CD4-positive, alpha-beta T cell (primary cell): Measurements from ENCODE around the gene MFAP3. TPM values are rescaled to one million over a fixed set of nuclear protein-coding genes. Genes with fewer than 3 reads are reported as not detected.

Experiments used
- ATAC-seq: fragments of 200-7000 bp; cut with Tn5 transposase; one replicate; pipeline ENCODE4 v1.10.0; 2022; ENCODE audit warnings: mild to moderate bottlenecking; ENCODE audit not compliant: poor library complexity
- CTCF ChIA-PET: fragments of 350-600 bp; sonication (Branson Sonifier 250); formaldehyde crosslinking; loops from one replicate; lab custom pipeline; 2021; ENCODE audit warnings: antibody characterized with exemption, inconsistent platforms; lab: Charles Lee
- POLR2A ChIA-PET: fragments of 350-600 bp; sonication (Branson Sonifier 250); formaldehyde crosslinking; loops from one replicate; lab custom pipeline; 2021; ENCODE audit warnings: antibody characterized with exemption, inconsistent platforms; lab: Charles Lee
- DNase-seq, 14 experiments: peaks; one replicate each; pipeline ENCODE4 v3.0.0-alpha.2; 2013 to 2020; ENCODE audit warnings: mixed read lengths in 2 of 14
- H3K27ac ChIP-seq, 2 donors: one replicate each; pipeline versions ENCODE4 v1.5.1 to v1.7.0; 2013; ENCODE audit warnings: low read length in 2 of 2, low read depth in 1 of 2, mild to moderate bottlenecking in 1 of 2
- H3K27me3 ChIP-seq, 2 experiments: 1 replicate in 1 of 2; 2 replicates in 1 of 2; pipeline versions ENCODE4 v1.6.1 to v1.7.0; 2013; ENCODE audit warnings: low read length in 2 of 2, control low read depth in 1 of 2, mild to moderate bottlenecking in 1 of 2, moderate library complexity in 1 of 2; ENCODE audit not compliant: insufficient read depth in 2 of 2, control insufficient read depth in 1 of 2
- H3K36me3 ChIP-seq: one replicate; pipeline ENCODE4 v1.6.1; 2013; ENCODE audit warnings: low read length, control low read depth; ENCODE audit not compliant: insufficient read depth
- H3K4me1 ChIP-seq: one replicate; pipeline ENCODE4 v1.6.1; 2013; ENCODE audit warnings: low read length, control low read depth; ENCODE audit not compliant: insufficient read depth
- H3K4me3 ChIP-seq: one replicate; pipeline ENCODE4 v1.5.1; 2013; ENCODE audit warnings: mild to moderate bottlenecking, low read length, moderate library complexity
- H3K9me3 ChIP-seq, 2 experiments: 1 replicate in 1 of 2; 2 replicates in 1 of 2; pipeline versions ENCODE4 v1.6.1 to v1.7.0; 2013; ENCODE audit warnings: low read length in 2 of 2, mild to moderate bottlenecking in 2 of 2, control low read depth in 1 of 2, moderate library complexity in 1 of 2; ENCODE audit not compliant: control insufficient read depth in 1 of 2, insufficient read depth in 1 of 2
- H3K27ac Mint-ChIP-seq: one replicate; pipeline ENCODE4 v1.8.0; 2020; ENCODE audit warnings: mixed read lengths
- H3K27me3 Mint-ChIP-seq: one replicate; pipeline ENCODE4 v1.8.0; 2021; ENCODE audit warnings: mixed read lengths
- H3K36me3 Mint-ChIP-seq: one replicate; pipeline ENCODE4 v1.8.0; 2021; ENCODE audit warnings: low read depth, mixed read lengths
- H3K4me1 Mint-ChIP-seq: one replicate; pipeline ENCODE4 v1.8.0; 2021; ENCODE audit warnings: low read depth, mixed read lengths
- H3K4me3 Mint-ChIP-seq: one replicate; pipeline ENCODE4 v1.8.0; 2020; ENCODE audit warnings: mild to moderate bottlenecking, mixed read lengths
- H3K9me3 Mint-ChIP-seq: one replicate; pipeline ENCODE4 v1.8.0; 2020; ENCODE audit warnings: mixed read lengths
- intact Hi-C, 2 experiments: fragments of 100-400 bp; cut with DNase I in 1 of 2; cut with micrococcal nuclease in 1 of 2; formaldehyde crosslinking; loops; one replicate each; pipeline versions ENCODE4 v1.15.1 to v1.9.0; 2023 to 2025; cut with DNase I, micrococcal nuclease
- total RNA-seq, 174 experiments: library from RNA in 2 of 174; stranded (reverse) in 2 of 174; gene quantifications; one replicate each; pipeline ENCODE4 v1.2.3 and lab custom pipeline; 2021 to 2026
- TF ChIP-seq, protein P1 (sequence below): fragments of 200-600 bp; IDR thresholded peaks from one replicate; pipeline ENCODE4 v1.8.0; 2022; ENCODE audit warnings: antibody characterized with exemption, mild to moderate bottlenecking

Gene MFAP3
- total RNA-seq, 2 experiments from 2014 or later, result 14.9 to 17.7 TPM

DNA sequence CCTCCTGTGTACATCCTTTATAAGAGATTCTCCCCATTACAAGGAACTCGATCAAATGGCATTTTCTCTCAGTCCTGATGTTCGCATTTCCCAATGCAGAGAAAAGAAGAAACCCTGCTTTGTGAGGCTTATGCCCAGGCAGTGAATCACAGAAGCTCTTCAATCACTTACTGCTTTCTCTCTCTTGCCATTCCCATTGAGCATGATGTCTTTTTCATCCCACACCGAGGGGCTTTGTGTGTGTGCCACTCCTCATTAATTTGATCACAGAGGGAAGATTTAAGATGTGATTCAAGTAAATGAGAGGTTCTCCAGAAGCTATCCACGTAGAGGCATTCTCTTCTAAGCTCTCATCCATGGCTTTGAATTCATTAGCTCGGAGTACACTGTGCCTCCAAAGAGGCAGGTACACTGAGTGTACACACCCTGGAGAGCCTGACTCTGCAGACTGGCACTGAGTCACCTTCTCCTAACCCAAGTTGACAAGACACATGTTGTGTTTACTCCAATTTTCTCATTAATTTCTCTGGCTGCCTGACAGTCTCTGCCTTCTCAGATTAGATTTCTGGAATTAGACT lies 45.4 kb downstream of the MFAP3 start:
- no peaks in the 10 kb centered on the region for H3K4me1 ChIP-seq
- H3K4me3 Mint-ChIP-seq, result no peak overlapping the region
- no peaks in the 10 kb centered on the region for H3K9me3 ChIP-seq
- no peak overlapping the region for H3K4me3 ChIP-seq
- H3K9me3 Mint-ChIP-seq, result no peaks in the 10 kb centered on the region
- CTCF ChIA-PET, result no interaction called here
- H3K36me3 ChIP-seq, result no peaks in the 10 kb centered on the region
- TF ChIP-seq, protein P1, sequence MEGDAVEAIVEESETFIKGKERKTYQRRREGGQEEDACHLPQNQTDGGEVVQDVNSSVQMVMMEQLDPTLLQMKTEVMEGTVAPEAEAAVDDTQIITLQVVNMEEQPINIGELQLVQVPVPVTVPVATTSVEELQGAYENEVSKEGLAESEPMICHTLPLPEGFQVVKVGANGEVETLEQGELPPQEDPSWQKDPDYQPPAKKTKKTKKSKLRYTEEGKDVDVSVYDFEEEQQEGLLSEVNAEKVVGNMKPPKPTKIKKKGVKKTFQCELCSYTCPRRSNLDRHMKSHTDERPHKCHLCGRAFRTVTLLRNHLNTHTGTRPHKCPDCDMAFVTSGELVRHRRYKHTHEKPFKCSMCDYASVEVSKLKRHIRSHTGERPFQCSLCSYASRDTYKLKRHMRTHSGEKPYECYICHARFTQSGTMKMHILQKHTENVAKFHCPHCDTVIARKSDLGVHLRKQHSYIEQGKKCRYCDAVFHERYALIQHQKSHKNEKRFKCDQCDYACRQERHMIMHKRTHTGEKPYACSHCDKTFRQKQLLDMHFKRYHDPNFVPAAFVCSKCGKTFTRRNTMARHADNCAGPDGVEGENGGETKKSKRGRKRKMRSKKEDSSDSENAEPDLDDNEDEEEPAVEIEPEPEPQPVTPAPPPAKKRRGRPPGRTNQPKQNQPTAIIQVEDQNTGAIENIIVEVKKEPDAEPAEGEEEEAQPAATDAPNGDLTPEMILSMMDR, result no peak
- no peaks in the 10 kb centered on the region for H3K27me3 ChIP-seq
- intact Hi-C loops, result no loop called here
- DNase-seq (no peak), ATAC-seq (no peak)
- no peaks in the 10 kb centered on the region for H3K36me3 Mint-ChIP-seq
- H3K27ac ChIP-seq, result no peak overlapping the region
- H3K4me1 Mint-ChIP-seq, result peaks cover 4% of the 10 kb centered on the region
- H3K27ac Mint-ChIP-seq, result no peak overlapping the region
- POLR2A ChIA-PET, result no interaction called here
- peaks cover under 1% of the 10 kb centered on the region for H3K27me3 Mint-ChIP-seq

DNA sequence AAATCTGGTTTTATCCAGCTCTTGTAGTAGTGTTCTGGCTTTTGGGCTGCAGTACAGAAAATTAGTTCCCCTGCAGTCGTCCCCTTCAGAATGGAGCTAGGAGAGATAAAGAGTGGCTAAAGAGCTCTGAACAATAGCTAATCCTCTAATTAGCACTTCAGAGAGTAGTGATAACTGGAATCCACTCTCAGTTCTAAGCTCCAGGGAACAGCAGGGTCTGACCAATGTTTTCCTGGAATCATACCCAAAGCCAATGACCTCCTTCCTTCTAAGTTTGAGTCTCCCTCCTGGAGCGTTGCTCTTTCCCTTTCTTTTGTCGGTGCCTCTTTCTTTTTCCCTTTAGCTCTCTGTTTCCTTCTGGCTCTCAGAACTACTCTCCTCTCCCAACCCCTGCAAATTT lies 47.4 kb downstream of the MFAP3 start:
- ChIA-PET POLR2A (no interaction called here), CTCF (interaction anchor here (4.7 kb wide), 1 partner anchor 13 kb away, joined by 23 read pairs; no protein-coding TSS in a partner anchor)
- no peaks in the 10 kb centered on the region for H3K9me3 ChIP-seq
- no peak overlapping the region for H3K27ac Mint-ChIP-seq
- intact Hi-C loops, result no loop called here
- ATAC-seq (no peak), DNase-seq (no peak)
- no peak overlapping the region for H3K4me3 ChIP-seq
- H3K4me1 Mint-ChIP-seq, result peaks cover 4% of the 10 kb centered on the region
- no peaks in the 10 kb centered on the region for H3K36me3 Mint-ChIP-seq
- H3K9me3 Mint-ChIP-seq, result no peaks in the 10 kb centered on the region
- peaks cover 14% of the 10 kb centered on the region for H3K27me3 Mint-ChIP-seq
- no peaks in the 10 kb centered on the region for H3K36me3 ChIP-seq
- H3K4me1 ChIP-seq, result no peaks in the 10 kb centered on the region
- TF ChIP-seq, protein P1, result no peak
- no peaks in the 10 kb centered on the region for H3K27me3 ChIP-seq
- no peak overlapping the region for H3K27ac ChIP-seq
- H3K4me3 Mint-ChIP-seq, result no peak overlapping the region

DNA sequence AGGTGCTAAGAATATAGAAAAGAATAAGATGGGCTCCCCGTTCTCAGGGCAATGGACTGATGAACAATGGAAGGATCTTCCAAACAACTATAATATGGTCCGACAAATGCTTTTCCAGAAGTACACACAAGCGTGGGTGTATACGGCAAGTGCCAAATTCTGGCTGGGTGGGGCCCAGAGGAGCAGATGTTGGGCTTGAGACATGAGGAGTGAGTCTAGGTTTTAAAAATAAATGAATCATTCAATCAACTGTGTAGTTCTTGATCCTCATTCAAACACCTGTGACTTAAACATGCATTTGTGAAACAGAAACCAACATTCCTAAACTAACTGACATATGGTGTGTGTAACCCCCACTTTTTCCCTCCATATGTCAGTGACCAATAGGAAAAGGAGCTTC lies 47.9 kb downstream of the MFAP3 start:
- ChIA-PET CTCF (interaction anchor here (0.8 to 4.7 kb wide), 2 partner anchors 10 to 14 kb away, joined by 3 to 23 read pairs; no protein-coding TSS in a partner anchor), POLR2A (no interaction called here)
- TF ChIP-seq, protein P1, result no peak
- Histone ChIP-seq H3K27me3 (no peaks in the 10 kb centered on the region), H3K36me3 (no peaks in the 10 kb centered on the region), H3K27ac (no peak overlapping the region), H3K4me3 (no peak overlapping the region), H3K4me1 (no peaks in the 10 kb centered on the region), H3K9me3 (no peaks in the 10 kb centered on the region)
- Mint-ChIP-seq H3K4me3 (no peak overlapping the region), H3K36me3 (no peaks in the 10 kb centered on the region), H3K27ac (no peak overlapping the region), H3K9me3 (no peaks in the 10 kb centered on the region), H3K27me3 (peaks cover 17% of the 10 kb centered on the region), H3K4me1 (peaks cover 4% of the 10 kb centered on the region)
- intact Hi-C loops, result no loop called here
- DNase-seq, result no peak
- ATAC-seq, result no peak
